ENCODE data around the gene NTM. TPM values are rescaled to one million over a fixed set of nuclear protein-coding genes. Genes with fewer than 3 reads are reported as not detected.

Gene NTM
- total RNA-seq, 4 donors from 2014 or later: 0.40 to 3.1 (median 2.1) TPM; not detected in 1

GRCh38 chr11:131522851-131523250 lies 152.4 kb downstream of the NTM start:
- Histone ChIP-seq H3K9me3 (no peaks in the 10 kb centered on the region), H3K36me3 (no peaks in the 10 kb centered on the region), H3K4me1 (no peaks in the 10 kb centered on the region), H3K27ac (no peak overlapping the region), H3K4me3 (no peak overlapping the region), H3K27me3 (no peaks in the 10 kb centered on the region)
- in situ Hi-C loops (cut with MboI; ENCODE audit: low pct_ligation_motif_present in 1 of 4, low pct_unique_long_range_greater_than_20kb in 1 of 4, low sequenced_read_pairs in 3 of 4) (loop anchor here in 2 of 4 donors (25.0 kb wide), 2 partner anchors 286 to 461 kb away; no protein-coding TSS in a partner anchor), intact Hi-C loops (cut with DNase I; ENCODE audit: low total_unique reads) (no loop called here)
- TF ChIP-seq POLR2AphosphoS5 (IDR thresholded peaks at IDR 0.05) (no peak), CTCF (IDR thresholded peaks at IDR 0.05) (no peak), EP300 (IDR thresholded peaks at IDR 0.05; ENCODE audit: low read depth) (no peak), POLR2A (IDR thresholded peaks at IDR 0.05) (no peak)
- DNase-seq: no peak
- WGBS, 2 donors (ENCODE audit: low coverage in 1 of 2): 70 to 83% methylated on average over 1 to 2 of the region's 2 CpGs

- no peak for DNase-seq
- Histone ChIP-seq H3K27ac (no peak overlapping the region), H3K4me3 (no peak overlapping the region), H3K36me3 (no peaks in the 10 kb centered on the region), H3K4me1 (no peaks in the 10 kb centered on the region), H3K9me3 (no peaks in the 10 kb centered on the region), H3K27me3 (no peaks in the 10 kb centered on the region)
- TF ChIP-seq POLR2AphosphoS5 (IDR thresholded peaks at IDR 0.05) (no peak), POLR2A (IDR thresholded peaks at IDR 0.05) (no peak), CTCF (IDR thresholded peaks at IDR 0.05) (no peak), EP300 (IDR thresholded peaks at IDR 0.05; ENCODE audit: low read depth) (no peak)
- 37 to 42% methylated on average over 2 of the region's 2 CpGs for WGBS, 2 donors (ENCODE audit: low coverage in 1 of 2)
- in situ Hi-C loops (cut with MboI; ENCODE audit: low pct_ligation_motif_present in 1 of 4, low pct_unique_long_range_greater_than_20kb in 1 of 4, low sequenced_read_pairs in 3 of 4) (no loop called here), intact Hi-C loops (cut with DNase I; ENCODE audit: low total_unique reads) (no loop called here)
Observed at GRCh38 chr11:131530407-131530806, 160.0 kb downstream of the NTM start.

GRCh38 chr11:131533149-131533548 lies 162.7 kb downstream of the NTM start:
- H3K4me3 ChIP-seq: no peak overlapping the region
- H3K36me3 ChIP-seq: no peaks in the 10 kb centered on the region
- WGBS, 2 donors (ENCODE audit: low coverage in 1 of 2): 52 to 75% methylated on average over 8 of the region's 8 CpGs
- no peaks in the 10 kb centered on the region for H3K9me3 ChIP-seq
- in situ Hi-C loops (cut with MboI; ENCODE audit: low pct_ligation_motif_present in 1 of 4, low pct_unique_long_range_greater_than_20kb in 1 of 4, low sequenced_read_pairs in 3 of 4) (no loop called here), intact Hi-C loops (cut with DNase I; ENCODE audit: low total_unique reads) (no loop called here)
- no peak for DNase-seq
- H3K4me1 ChIP-seq: no peaks in the 10 kb centered on the region
- no peaks in the 10 kb centered on the region for H3K27me3 ChIP-seq
- TF ChIP-seq POLR2AphosphoS5 (IDR thresholded peaks at IDR 0.05): no peak
- no peak for TF ChIP-seq POLR2A (IDR thresholded peaks at IDR 0.05)
- no peak for TF ChIP-seq CTCF (IDR thresholded peaks at IDR 0.05)
- TF ChIP-seq EP300 (IDR thresholded peaks at IDR 0.05; ENCODE audit: low read depth): no peak
- H3K27ac ChIP-seq: no peak overlapping the region

- Histone ChIP-seq H3K9me3 (no peaks in the 10 kb centered on the region), H3K27ac (no peak overlapping the region), H3K4me1 (no peaks in the 10 kb centered on the region), H3K27me3 (no peaks in the 10 kb centered on the region), H3K4me3 (no peak overlapping the region), H3K36me3 (no peaks in the 10 kb centered on the region)
- no peak for TF ChIP-seq EP300 (IDR thresholded peaks at IDR 0.05; ENCODE audit: low read depth)
- no peak for TF ChIP-seq POLR2A (IDR thresholded peaks at IDR 0.05)
- no peak for TF ChIP-seq POLR2AphosphoS5 (IDR thresholded peaks at IDR 0.05)
- no peak for TF ChIP-seq CTCF (IDR thresholded peaks at IDR 0.05)
- 52% methylated on average over 6 of the region's 6 CpGs; no CpG with 5 or more reads in 1 of the 2 donors for WGBS, 2 donors (ENCODE audit: low coverage in 1 of 2)
- intact Hi-C loops (cut with DNase I; ENCODE audit: low total_unique reads): no loop called here
- no peak for DNase-seq
- in situ Hi-C loops (cut with MboI; ENCODE audit: low pct_ligation_motif_present in 1 of 4, low pct_unique_long_range_greater_than_20kb in 1 of 4, low sequenced_read_pairs in 3 of 4): no loop called here
Observed at GRCh38 chr11:131533998-131534397, 163.6 kb downstream of the NTM start.

All from transverse colon (tissue), 4 donors.